Activated CD4-positive, alpha-beta T cell treated with anti-CD3 and anti-CD28 coated beads, Interleukin-2, amount 10 ng/mL, durations not matched to agents 24 days and 14 days (primary cell): ENCODE results near the gene MRPL14. TPM values are rescaled to one million over a fixed set of nuclear protein-coding genes. Genes with fewer than 3 reads are reported as not detected.
"Not testable (repeated sequence)": the region's sequence is repeated elsewhere in the genome, so short reads cannot be mapped to it uniquely, and the experiment has no call there.

Experiments
- DNase-seq: peaks from one replicate; pipeline ENCODE4 v3.0.0; 2022
- H3K27ac Mint-ChIP-seq: one replicate; pipeline ENCODE4 v1.8.0; 2022; ENCODE audit warnings: mild to moderate bottlenecking, mixed read lengths
- H3K27me3 Mint-ChIP-seq: one replicate; pipeline ENCODE4 v1.8.0; 2022; ENCODE audit warnings: mixed read lengths
- H3K36me3 Mint-ChIP-seq: one replicate; pipeline ENCODE4 v1.8.0; 2022; ENCODE audit warnings: low read depth, mild to moderate bottlenecking, mixed read lengths
- H3K4me1 Mint-ChIP-seq: one replicate; pipeline ENCODE4 v1.8.0; 2021; ENCODE audit warnings: mixed read lengths
- H3K4me3 Mint-ChIP-seq: one replicate; pipeline ENCODE4 v1.8.0; 2022; ENCODE audit warnings: mild to moderate bottlenecking, moderate library complexity, mixed read lengths
- H3K9me3 Mint-ChIP-seq: one replicate; pipeline ENCODE4 v1.8.0; 2021; ENCODE audit warnings: mixed read lengths
- intact Hi-C: fragments of 100-400 bp; cut with micrococcal nuclease; formaldehyde crosslinking; loops from one replicate; pipeline ENCODE4 v1.15.1; 2023
- total RNA-seq: library from RNA; stranded (reverse); gene quantifications from 2 replicates; pipeline ENCODE4 v1.2.3, GENCODE V29; 2022

MRPL14 gene
- total RNA-seq, 1 donor from 2014 or later = 65.6 TPM

- peaks cover 11% of the 10 kb centered on the region for H3K4me1 Mint-ChIP-seq
- H3K4me3 Mint-ChIP-seq = no peak overlapping the region
- intact Hi-C loops = no loop called here
- no peaks in the 10 kb centered on the region for H3K9me3 Mint-ChIP-seq
- peaks cover 53% of the 10 kb centered on the region for H3K36me3 Mint-ChIP-seq
- no peak overlapping the region for H3K27ac Mint-ChIP-seq
- no peak for DNase-seq
- no peaks in the 10 kb centered on the region for H3K27me3 Mint-ChIP-seq
These were observed 18.8 kb downstream of the MRPL14 start for GRCh38 chr6:44108471-44108870.

DNA sequence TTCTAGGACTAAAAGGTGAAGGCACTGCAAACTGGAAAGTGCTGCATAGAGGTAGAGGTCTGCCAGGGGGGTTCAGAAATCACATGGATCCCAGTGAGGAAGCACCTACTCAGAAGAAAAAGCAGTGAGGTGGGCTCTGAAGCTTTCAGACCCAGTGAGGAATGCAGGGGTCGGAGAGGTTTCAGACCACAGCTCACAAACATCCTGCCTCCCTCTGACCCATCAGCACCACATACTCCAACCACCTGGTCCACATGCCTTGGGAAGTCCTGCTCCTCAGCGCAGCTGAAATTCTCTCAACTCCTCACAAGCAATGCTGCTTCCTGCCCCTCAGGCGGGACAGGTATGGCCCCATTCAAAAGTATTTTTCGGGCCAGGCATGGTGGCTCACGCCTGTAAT, 20.2 kb downstream of the MRPL14 start:
- H3K4me3 Mint-ChIP-seq = no peak overlapping the region
- no peak for DNase-seq
- H3K36me3 Mint-ChIP-seq = peaks cover 50% of the 10 kb centered on the region
- no peaks in the 10 kb centered on the region for H3K9me3 Mint-ChIP-seq
- no peaks in the 10 kb centered on the region for H3K27me3 Mint-ChIP-seq
- H3K4me1 Mint-ChIP-seq = peaks cover 22% of the 10 kb centered on the region
- no peak overlapping the region for H3K27ac Mint-ChIP-seq
- intact Hi-C loops = no loop called here

DNA sequence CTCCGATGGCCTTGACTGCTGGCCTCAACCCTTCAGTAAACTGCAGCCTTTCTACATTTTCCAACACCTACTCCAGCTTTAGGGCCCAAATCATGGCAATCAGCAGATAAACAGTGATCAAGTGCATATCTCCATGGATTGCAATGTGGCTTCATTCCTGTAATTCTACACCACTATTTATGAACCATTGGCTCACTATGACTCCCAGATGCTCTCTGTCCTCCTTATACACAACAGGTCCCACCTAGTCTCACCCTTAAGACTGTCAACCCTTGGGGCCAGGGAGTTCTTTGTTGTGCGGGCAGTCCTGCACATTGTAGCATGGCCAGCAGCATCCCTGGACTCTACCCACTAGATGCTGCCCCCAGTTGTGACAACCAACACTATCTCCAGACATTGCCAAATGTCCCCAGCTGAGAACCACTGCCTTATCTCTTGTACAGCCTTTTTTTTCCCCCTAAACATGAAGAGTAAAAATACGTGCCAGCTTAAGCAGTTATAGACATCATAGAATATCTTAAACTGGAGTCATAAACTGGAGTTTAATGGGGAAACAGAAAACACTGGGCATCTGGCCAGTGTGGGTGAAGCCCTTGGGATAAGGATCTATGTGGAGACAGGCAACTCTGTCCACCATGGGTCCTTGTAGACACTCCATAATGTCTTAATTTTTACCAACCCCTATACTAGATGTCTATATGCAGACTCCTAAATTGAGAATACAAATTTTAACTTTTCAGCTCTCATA, 21.1 kb downstream of the MRPL14 start:
- no peak overlapping the region for H3K4me3 Mint-ChIP-seq

GRCh38 chr6:44105146-44105545, 22.1 kb downstream of the MRPL14 start:
- peaks cover 40% of the 10 kb centered on the region for H3K36me3 Mint-ChIP-seq
- no peaks in the 10 kb centered on the region for H3K27me3 Mint-ChIP-seq
- peaks cover 17% of the 10 kb centered on the region for H3K4me1 Mint-ChIP-seq
- no peak overlapping the region for H3K4me3 Mint-ChIP-seq
- DNase-seq = no peak
- intact Hi-C loops = no loop called here
- no peak overlapping the region for H3K27ac Mint-ChIP-seq
- H3K9me3 Mint-ChIP-seq = no peaks in the 10 kb centered on the region

More for the DNA sequence above, 21.1 kb downstream of the MRPL14 start:
- H3K4me1 Mint-ChIP-seq = peaks cover 21% of the 10 kb centered on the region
- no peaks in the 10 kb centered on the region for H3K9me3 Mint-ChIP-seq
- DNase-seq = no peak
- intact Hi-C loops = no loop called here
- no peaks in the 10 kb centered on the region for H3K27me3 Mint-ChIP-seq
- peaks cover 45% of the 10 kb centered on the region for H3K36me3 Mint-ChIP-seq
- no peak overlapping the region for H3K27ac Mint-ChIP-seq

GRCh38 chr6:44104481-44105021, 22.7 kb downstream of the MRPL14 start:
- DNase-seq = no peak

GRCh38 chr6:44102527-44102926, 24.7 kb downstream of the MRPL14 start:
- peaks cover 18% of the 10 kb centered on the region for H3K4me1 Mint-ChIP-seq
- no peak overlapping the region for H3K4me3 Mint-ChIP-seq
- H3K36me3 Mint-ChIP-seq = peaks cover 33% of the 10 kb centered on the region
- DNase-seq = no peak
- H3K27ac Mint-ChIP-seq = peak overlapping the region; percentile 23
- H3K27me3 Mint-ChIP-seq = no peaks in the 10 kb centered on the region
- no peaks in the 10 kb centered on the region for H3K9me3 Mint-ChIP-seq
- intact Hi-C loops = no loop called here

More at GRCh38 chr6:44104481-44105021, 22.7 kb downstream of the MRPL14 start:
- no peaks in the 10 kb centered on the region for H3K27me3 Mint-ChIP-seq
- intact Hi-C loops = no loop called here
- H3K4me1 Mint-ChIP-seq = peaks cover 17% of the 10 kb centered on the region
- no peak overlapping the region for H3K27ac Mint-ChIP-seq
- no peaks in the 10 kb centered on the region for H3K9me3 Mint-ChIP-seq
- no peak overlapping the region for H3K4me3 Mint-ChIP-seq
- H3K36me3 Mint-ChIP-seq = peaks cover 36% of the 10 kb centered on the region

DNA sequence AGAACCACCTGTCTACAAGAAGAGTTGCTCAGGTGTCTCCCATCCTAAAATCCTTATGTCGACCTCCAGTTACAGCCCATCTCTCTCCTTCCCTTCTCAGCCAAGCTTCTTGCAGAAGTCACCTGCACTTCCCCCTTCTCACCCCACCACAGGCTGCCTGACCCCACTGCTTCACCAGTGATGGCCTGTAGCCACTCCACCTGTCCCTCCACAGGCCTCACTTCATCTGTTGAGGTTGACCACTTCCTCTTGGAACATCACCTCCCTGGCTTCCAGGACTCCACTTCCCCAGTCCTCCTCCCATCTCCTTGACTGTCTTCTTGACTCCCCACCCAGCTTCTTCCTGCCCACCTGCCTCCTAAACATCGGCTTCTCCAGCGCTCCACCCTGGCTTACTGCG, 25.4 kb downstream of the MRPL14 start:
- Mint-ChIP-seq H3K27ac (peak overlapping the region; percentile 23), H3K9me3 (no peaks in the 10 kb centered on the region), H3K27me3 (no peaks in the 10 kb centered on the region), H3K4me1 (peaks cover 19% of the 10 kb centered on the region), H3K36me3 (peaks cover 32% of the 10 kb centered on the region), H3K4me3 (no peak overlapping the region)
- intact Hi-C loops = no loop called here
- no peak for DNase-seq

DNA sequence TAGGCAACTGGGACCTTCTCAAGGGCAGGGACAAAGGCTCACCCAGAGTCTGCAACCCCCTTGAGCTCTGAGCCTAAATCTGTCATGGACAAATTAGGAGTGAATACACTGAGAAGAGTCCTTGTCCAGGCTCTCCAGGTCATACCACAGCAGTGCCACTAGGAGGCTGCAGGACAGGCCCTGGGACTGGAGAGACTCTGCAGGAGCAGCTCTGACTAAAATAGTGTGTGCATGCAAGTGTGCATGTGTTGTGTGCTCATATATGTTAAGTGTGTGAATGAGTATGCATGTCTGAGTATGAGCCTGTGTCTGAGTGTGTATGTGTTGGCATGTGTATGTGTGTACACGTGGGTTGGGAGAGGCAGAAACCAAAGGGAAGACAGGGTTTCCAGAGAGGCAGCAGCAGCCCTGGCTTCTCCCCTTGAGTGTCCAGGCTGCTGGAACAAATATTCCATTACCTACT, 27.1 kb downstream of the MRPL14 start:
- Mint-ChIP-seq H3K36me3 (peaks cover 23% of the 10 kb centered on the region), H3K4me3 (no peak overlapping the region), H3K27ac (no peak overlapping the region), H3K27me3 (no peaks in the 10 kb centered on the region), H3K4me1 (peaks cover 20% of the 10 kb centered on the region), H3K9me3 (no peaks in the 10 kb centered on the region)
- DNase-seq = peak; percentile 73
- intact Hi-C loops = no loop called here

DNA sequence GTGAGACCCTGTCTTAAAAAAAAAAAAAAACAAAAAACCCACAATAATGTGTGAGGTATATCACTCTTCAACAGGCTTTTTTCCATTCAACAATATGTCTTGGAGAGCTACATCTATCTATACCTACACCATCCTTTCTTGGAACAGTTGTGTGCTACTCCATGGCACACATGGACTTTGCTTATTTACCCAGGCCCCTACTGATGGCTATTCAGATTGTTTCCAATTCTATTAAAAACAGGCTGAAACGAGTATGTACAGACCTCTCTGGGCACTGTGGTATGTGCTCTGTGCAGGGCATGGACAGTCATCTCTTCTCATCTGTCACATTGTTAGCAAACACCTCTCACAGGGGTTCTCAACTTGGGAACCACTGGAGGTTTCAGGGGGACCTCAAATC, 28.1 kb downstream of the MRPL14 start:
- no peak overlapping the region for H3K27ac Mint-ChIP-seq
- H3K9me3 Mint-ChIP-seq = no peaks in the 10 kb centered on the region
- no peak overlapping the region for H3K4me3 Mint-ChIP-seq
- no peaks in the 10 kb centered on the region for H3K27me3 Mint-ChIP-seq
- peaks cover 18% of the 10 kb centered on the region for H3K36me3 Mint-ChIP-seq
- no peak for DNase-seq
- peaks cover 20% of the 10 kb centered on the region for H3K4me1 Mint-ChIP-seq
- intact Hi-C loops = loop anchor here (5.0 kb wide), 1 partner anchor 138 kb away; no protein-coding TSS in a partner anchor

DNA sequence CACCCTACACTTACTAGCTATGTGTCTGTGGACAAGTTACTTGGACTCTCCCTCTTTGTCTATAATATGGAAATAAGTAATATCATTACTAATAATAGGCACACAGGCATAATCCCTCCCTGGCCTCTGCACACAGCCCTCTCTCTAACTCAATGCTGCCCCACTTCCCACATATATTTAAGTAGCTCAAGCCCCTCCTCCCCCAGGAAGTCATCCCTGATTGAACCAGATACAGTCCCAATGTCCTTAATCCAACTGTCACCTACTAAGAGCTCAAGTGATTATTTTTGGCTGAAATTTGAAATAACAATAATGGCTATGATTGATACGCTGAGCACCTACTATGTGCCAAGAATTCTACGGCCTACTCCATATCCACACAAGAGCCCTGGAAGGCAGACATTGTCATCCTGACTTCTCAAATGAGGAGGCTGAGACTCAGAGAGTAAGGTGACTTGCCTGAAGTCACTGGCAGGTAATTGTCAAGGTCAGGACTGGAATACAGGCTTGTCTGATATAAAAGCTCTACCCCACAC, 29.4 kb downstream of the MRPL14 start:
- H3K9me3 Mint-ChIP-seq = no peaks in the 10 kb centered on the region
- H3K27me3 Mint-ChIP-seq = no peaks in the 10 kb centered on the region
- intact Hi-C loops = loop anchor here (2.0 to 5.0 kb wide), 2 partner anchors 29 to 139 kb away; partner anchors contain the start of genes MRPL14 and TMEM63B
- peak overlapping the region; percentile 14 for H3K27ac Mint-ChIP-seq
- peaks cover 14% of the 10 kb centered on the region for H3K36me3 Mint-ChIP-seq
- no peak overlapping the region for H3K4me3 Mint-ChIP-seq
- no peak for DNase-seq
- peaks cover 15% of the 10 kb centered on the region for H3K4me1 Mint-ChIP-seq

DNA sequence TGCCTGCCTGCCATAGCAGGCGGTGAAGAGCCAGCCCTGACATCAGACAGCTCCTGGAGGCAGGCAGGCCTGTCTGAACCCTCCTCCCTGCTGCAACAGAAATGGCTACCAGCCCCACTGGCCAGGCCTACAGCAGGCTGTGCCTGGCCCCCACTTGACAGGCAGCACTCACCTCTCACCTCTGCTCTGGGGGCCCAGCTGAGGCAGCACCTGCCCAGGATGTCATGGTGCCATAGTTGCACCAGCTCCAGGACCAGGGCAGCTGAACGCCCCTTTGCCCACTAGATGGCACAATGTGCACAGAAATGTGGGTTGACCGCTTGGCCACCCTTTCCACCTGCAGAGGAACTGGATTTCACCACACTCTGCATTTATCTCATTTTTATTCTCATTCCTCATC, 30.6 kb downstream of the MRPL14 start:
- intact Hi-C loops = loop anchor here (1.0 to 5.0 kb wide), 4 partner anchors 30 to 242 kb away; partner anchors contain the start of genes MRPL14 and TMEM63B
- no peaks in the 10 kb centered on the region for H3K9me3 Mint-ChIP-seq
- peak; percentile 92 for DNase-seq
- H3K36me3 Mint-ChIP-seq = peaks cover 7% of the 10 kb centered on the region
- no peak overlapping the region for H3K27ac Mint-ChIP-seq
- H3K4me1 Mint-ChIP-seq = peaks cover 5% of the 10 kb centered on the region
- H3K27me3 Mint-ChIP-seq = no peaks in the 10 kb centered on the region
- H3K4me3 Mint-ChIP-seq = no peak overlapping the region

DNA sequence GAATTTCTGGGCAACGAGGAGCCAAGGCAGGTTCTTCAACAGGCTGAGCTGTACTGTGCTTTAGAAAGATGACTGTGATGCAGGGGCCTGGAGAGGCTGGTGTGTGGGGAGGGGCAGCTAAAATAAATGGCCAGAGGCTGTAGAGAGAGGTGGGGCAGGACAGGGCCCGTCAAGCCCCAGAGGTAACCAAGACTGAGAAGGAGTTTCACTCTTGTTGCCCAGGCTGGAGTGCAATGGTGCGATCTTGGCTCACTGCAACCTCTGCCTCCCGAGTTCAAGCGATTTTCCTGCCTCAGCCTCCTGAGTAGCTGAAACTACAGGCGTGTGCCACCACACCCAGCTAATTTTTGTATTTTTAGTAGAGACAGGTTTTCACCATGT, 32.0 kb downstream of the MRPL14 start:
- H3K9me3 Mint-ChIP-seq, H3K36me3 Mint-ChIP-seq, H3K4me3 Mint-ChIP-seq, H3K4me1 Mint-ChIP-seq, H3K27ac Mint-ChIP-seq, H3K27me3 Mint-ChIP-seq, DNase-seq: not testable (repeated sequence)
- intact Hi-C loops = loop anchor here (5.0 kb wide), 1 partner anchor 142 kb away; no protein-coding TSS in a partner anchor

DNA sequence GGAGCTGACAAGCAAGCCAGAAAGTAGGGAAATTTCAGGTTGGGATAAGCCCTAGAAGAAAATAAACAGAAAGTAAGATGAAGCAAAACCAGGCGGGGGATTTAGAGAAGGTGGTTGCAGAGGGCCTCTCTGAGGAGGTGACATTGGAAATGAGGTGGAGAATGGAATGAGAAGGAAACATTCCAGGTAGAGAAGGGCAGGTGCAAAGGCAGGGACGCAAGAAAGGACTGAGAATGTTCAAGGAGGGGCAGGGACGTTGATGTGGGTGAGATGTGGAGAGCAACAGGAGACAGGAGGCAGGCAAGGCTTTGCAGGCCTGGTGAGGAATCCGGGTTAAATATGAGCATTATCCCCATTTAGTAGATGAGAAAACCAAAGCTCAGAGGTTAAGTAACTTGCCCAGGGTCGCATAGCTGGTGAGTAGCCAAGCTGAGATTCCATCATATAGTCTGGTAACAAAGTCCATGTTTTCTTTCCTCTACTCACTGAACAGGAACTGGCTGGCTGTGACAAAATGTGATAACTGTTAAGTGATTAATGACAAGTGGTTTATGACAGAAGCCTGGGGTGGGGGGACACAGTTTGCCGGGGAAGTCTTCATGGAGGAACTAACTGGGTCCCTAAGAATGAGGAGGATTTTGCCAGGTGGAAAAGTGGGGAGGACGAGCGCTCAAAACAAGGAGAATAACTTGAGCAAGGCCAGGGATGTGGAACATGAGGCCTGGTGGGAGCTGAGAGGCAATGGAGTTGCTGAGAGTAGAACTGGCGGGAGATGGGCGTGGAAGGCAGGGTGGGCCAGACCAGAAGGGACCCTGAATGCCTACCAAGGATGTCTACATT, 32.6 kb downstream of the MRPL14 start:
- intact Hi-C loops = loop anchor here (5.0 kb wide), 1 partner anchor 143 kb away; no protein-coding TSS in a partner anchor

More for the DNA sequence above, 32.6 kb downstream of the MRPL14 start:
- Mint-ChIP-seq H3K4me3 (no peak overlapping the region), H3K27me3 (no peaks in the 10 kb centered on the region), H3K4me1 (peaks cover 3% of the 10 kb centered on the region), H3K27ac (peak overlapping the region; percentile 10), H3K36me3 (peaks cover 6% of the 10 kb centered on the region), H3K9me3 (no peaks in the 10 kb centered on the region)
- DNase-seq = no peak
